Liver (tissue), 9 donors: ENCODE measurements around the gene RNPS1. TPM values are rescaled to one million over a fixed set of nuclear protein-coding genes. Genes with fewer than 3 reads are reported as not detected.

Experiments
- DNase-seq: peaks from one replicate; pipeline ENCODE4 v3.0.0-alpha.2; 2017; ENCODE audit warnings: low spot score
- H3K27ac ChIP-seq, 2 donors: one replicate each; pipeline ENCODE4 v1.7.0; 2013; ENCODE audit warnings: inconsistent platforms in 2 of 2, low read length in 2 of 2, control low read depth in 1 of 2, low read depth in 1 of 2, mild to moderate bottlenecking in 1 of 2
- H3K27me3 ChIP-seq, 4 donors: one replicate each; pipeline versions ENCODE4 v1.6.1 to v1.7.0; 2013; ENCODE audit warnings: low read length in 3 of 4, inconsistent platforms in 1 of 4, mild to moderate bottlenecking in 1 of 4, moderate library complexity in 1 of 4; ENCODE audit not compliant: control insufficient read depth in 4 of 4, insufficient read depth in 4 of 4
- H3K36me3 ChIP-seq, 4 donors: one replicate each; pipeline versions ENCODE4 v1.6.1 to v1.7.0; 2013; ENCODE audit warnings: low read length in 3 of 4, mild to moderate bottlenecking in 3 of 4, low read depth in 1 of 4, moderate library complexity in 1 of 4; ENCODE audit not compliant: control insufficient read depth in 4 of 4, insufficient read depth in 3 of 4
- H3K4me1 ChIP-seq, 4 donors: one replicate each; pipeline versions ENCODE4 v1.6.1 to v1.7.0; 2013; ENCODE audit warnings: low read length in 3 of 4, mild to moderate bottlenecking in 3 of 4, moderate library complexity in 1 of 4; ENCODE audit not compliant: control insufficient read depth in 4 of 4, insufficient read depth in 4 of 4
- H3K4me3 ChIP-seq, 3 donors: one replicate each; pipeline versions ENCODE4 v1.6.1 to v1.7.0; 2013; ENCODE audit warnings: low read length in 3 of 3, control low read depth in 1 of 3, low read depth in 1 of 3, mild to moderate bottlenecking in 1 of 3
- H3K9ac ChIP-seq, 2 donors: one replicate each; pipeline ENCODE4 v1.7.0; 2013; ENCODE audit warnings: low read length in 2 of 2, mild to moderate bottlenecking in 2 of 2, moderate library complexity in 2 of 2, control low read depth in 1 of 2, low read depth in 1 of 2
- H3K9me3 ChIP-seq, 4 donors: one replicate each; pipeline versions ENCODE4 v1.6.1 to v1.7.0; 2013; ENCODE audit warnings: low read length in 3 of 4; ENCODE audit not compliant: control insufficient read depth in 4 of 4
- ATF3 ChIP-seq: IDR thresholded peaks from 2 replicates; pipeline ENCODE4 v1.6.1; 2016; ENCODE audit warnings: antibody characterized with exemption
- EGR1 ChIP-seq, 2 donors: IDR thresholded peaks; 2 replicates each; pipeline ENCODE4 v1.6.1; 2016 to 2018; ENCODE audit warnings: antibody characterized with exemption in 2 of 2, low read depth in 2 of 2
- FOXA1 ChIP-seq: IDR thresholded peaks from 2 replicates; pipeline ENCODE4 v1.6.1; 2016; ENCODE audit warnings: antibody characterized with exemption
- FOXA2 ChIP-seq: IDR thresholded peaks from 2 replicates; pipeline ENCODE4 v1.6.1; 2016; ENCODE audit warnings: antibody characterized with exemption
- HNF4A ChIP-seq, 2 donors: conservative IDR thresholded peaks; 2 replicates each; pipeline ENCODE4 v1.6.1; 2016; ENCODE audit warnings: antibody characterized with exemption in 2 of 2, mild to moderate bottlenecking in 2 of 2
- JUND ChIP-seq, 2 donors: IDR thresholded peaks; 2 replicates each; pipeline ENCODE4 v1.6.1; 2016; ENCODE audit warnings: antibody characterized with exemption in 2 of 2
- MAX ChIP-seq: IDR thresholded peaks from 2 replicates; pipeline ENCODE4 v1.6.1; 2016; ENCODE audit warnings: antibody characterized with exemption
- NR2F2 ChIP-seq: IDR thresholded peaks from 2 replicates; pipeline ENCODE4 v1.6.1; 2016; ENCODE audit warnings: antibody characterized with exemption
- RAD21 ChIP-seq, 2 donors: IDR thresholded peaks; 2 replicates each; pipeline ENCODE4 v1.6.1; 2016; ENCODE audit warnings: antibody characterized with exemption in 2 of 2, mild to moderate bottlenecking in 2 of 2
- REST ChIP-seq: IDR thresholded peaks from 2 replicates; pipeline ENCODE4 v1.6.1; 2016; ENCODE audit warnings: antibody characterized with exemption, mild to moderate bottlenecking
- RXRA ChIP-seq, 2 donors: IDR thresholded peaks; 2 replicates each; pipeline ENCODE4 v1.6.1; 2017 to 2018; ENCODE audit warnings: antibody characterized with exemption in 2 of 2, mild to moderate bottlenecking in 1 of 2
- SP1 ChIP-seq: IDR thresholded peaks from 2 replicates; pipeline ENCODE4 v1.6.1; 2018; ENCODE audit warnings: antibody characterized with exemption, mild to moderate bottlenecking
- YY1 ChIP-seq: IDR thresholded peaks from 2 replicates; pipeline ENCODE4 v1.6.1; 2016; ENCODE audit warnings: antibody characterized with exemption, mild to moderate bottlenecking
- ZBTB33 ChIP-seq: IDR thresholded peaks from 2 replicates; pipeline ENCODE4 v1.6.1; 2016; ENCODE audit warnings: antibody characterized with exemption
- WGBS: extraction: QIAGEN DNeasy Blood & Tissue Kit; methylation state at CpG from one replicate; pipeline ENCODE4 v1.1.7; 2013; 5-methylcytosine and 5-hydroxymethylcytosine counted together
- polyA plus RNA-seq, 2 donors: library from polyadenylated mRNA; stranded (reverse) in 1 of 2; unstranded in 1 of 2; fragments of 200-250 nt in 1 of 2; fragments of >200 nt in 1 of 2; fragmentation: Nextera tagmentation in 1 of 2; extraction: Ambion mirVana in 1 of 2; gene quantifications; one replicate each; pipeline versions ENCODE4 v1.2.1 to v1.2.3, GENCODE V29; 2013 to 2015
- total RNA-seq, 2 donors: library from RNA; depleted of rRNA; stranded (reverse); fragments of >200 nt; gene quantifications; one replicate each; pipeline ENCODE4 v1.2.3, GENCODE V29; 2014
- donor health status: healthy.
- donor health status: healthy.
- donor health status: healthy.
- donor health status: healthy.
- donor health status: healthy.

RNPS1 gene
- total and polyA plus RNA-seq, 4 donors: 31.3 to 38.2 (median 36.7) TPM

GRCh38 chr16:2284001-2284770, 16.3 kb upstream of the RNPS1 start:
- H3K4me1 ChIP-seq: no peaks in the 10 kb centered on the region
- no peak overlapping the region for H3K4me3 ChIP-seq
- no peak overlapping the region for H3K9ac ChIP-seq
- no peaks in the 10 kb centered on the region for H3K36me3 ChIP-seq
- WGBS: 89% methylated on average over 37 of the region's 37 CpGs
- H3K27me3 ChIP-seq: no peaks in the 10 kb centered on the region
- TF ChIP-seq EGR1 (IDR thresholded peaks at IDR 0.05; ENCODE audit: low read depth in 2 of 2) (no peak), FOXA2 (no peak), ZBTB33 (no peak), HNF4A (conservative IDR thresholded peaks at IDR 0.05) (no peak), REST (no peak), RXRA (IDR thresholded peaks at IDR 0.05) (no peak), FOXA1 (no peak), JUND (IDR thresholded peaks at IDR 0.05) (no peak)
- no peaks in the 10 kb centered on the region for H3K9me3 ChIP-seq
- H3K27ac ChIP-seq: no peak overlapping the region
- no peak for DNase-seq

- Histone ChIP-seq H3K27me3 (no peaks in the 10 kb centered on the region), H3K27ac (no peak overlapping the region), H3K9me3 (no peaks in the 10 kb centered on the region), H3K4me1 (no peaks in the 10 kb centered on the region), H3K36me3 (no peaks in the 10 kb centered on the region), H3K4me3 (no peak overlapping the region), H3K9ac (no peak overlapping the region)
- WGBS: 86% methylated on average over 26 of the region's 26 CpGs
- DNase-seq: no peak
- no peak for TF ChIP-seq SP1
- no peak for TF ChIP-seq RAD21 (IDR thresholded peaks at IDR 0.05)
- TF ChIP-seq JUND (IDR thresholded peaks at IDR 0.05): no peak
- TF ChIP-seq MAX: no peak
- TF ChIP-seq ATF3: no peak
- TF ChIP-seq HNF4A (conservative IDR thresholded peaks at IDR 0.05): no peak
- no peak for TF ChIP-seq NR2F2
- no peak for TF ChIP-seq YY1
- TF ChIP-seq FOXA1: no peak
Observed at GRCh38 chr16:2282866-2283555, 15.1 kb upstream of the RNPS1 start.
